Vagina (tissue), 2 donors: Measurements from ENCODE around the gene PARP14. TPM values are rescaled to one million over a fixed set of nuclear protein-coding genes. Genes with fewer than 3 reads are reported as not detected.
"Not testable (repeated sequence)": the region's sequence is repeated elsewhere in the genome, so short reads cannot be mapped to it uniquely, and the experiment has no call there.

ENCODE experiments used
- DNase-seq, 2 donors: peaks; one replicate each; pipeline ENCODE4 v3.0.0-alpha.2; 2017; ENCODE audit errors: extremely low spot score in 2 of 2
- H3K27ac ChIP-seq: fragments of 200-600 bp; sonication (generic); one replicate; pipeline ENCODE4 v1.5.1; 2019
- H3K27me3 ChIP-seq: fragments of 200-600 bp; sonication (generic); one replicate; pipeline ENCODE4 v1.5.1; 2019
- H3K36me3 ChIP-seq, 2 donors: fragments of 200-600 bp; sonication (generic); one replicate each; pipeline ENCODE4 v1.5.1; 2017 to 2019
- H3K4me1 ChIP-seq: fragments of 200-600 bp; sonication (generic); one replicate; pipeline ENCODE4 v1.5.1; 2019
- H3K4me3 ChIP-seq, 2 donors: fragments of 200-600 bp; sonication (generic); 1 replicate in 1 of 2; 2 replicates in 1 of 2; pipeline ENCODE4 v1.5.1; 2016 to 2019
- H3K9me3 ChIP-seq: fragments of 200-600 bp; sonication (generic); one replicate; pipeline ENCODE4 v1.5.1; 2019
- CTCF ChIP-seq, 3 experiments: fragments of 450-650 bp in 2 of 3; fragments of 200-600 bp in 1 of 3; sonication (generic) in 1 of 3; IDR thresholded peaks; one replicate each; pipeline ENCODE4 v1.5.1; 2017 to 2019; ENCODE audit warnings: antibody characterized with exemption in 3 of 3, mild to moderate bottlenecking in 2 of 3, moderate library complexity in 2 of 3
- POLR2A ChIP-seq, 2 donors: fragments of 450-650 bp; IDR thresholded peaks; one replicate each; pipeline ENCODE4 v1.6.1; 2017; ENCODE audit warnings: antibody characterized with exemption in 2 of 2, mild to moderate bottlenecking in 2 of 2, moderate library complexity in 2 of 2
- POLR2AphosphoS5 ChIP-seq, 2 donors: sonication (generic); formaldehyde crosslinking; IDR thresholded peaks; one replicate each; pipeline ENCODE4 v1.9.0; 2017; ENCODE audit warnings: antibody characterized with exemption in 2 of 2, mild to moderate bottlenecking in 2 of 2, low read depth in 1 of 2; ENCODE audit not compliant: insufficient read depth in 1 of 2
- intact Hi-C: fragments of 100-400 bp; cut with DNase I; formaldehyde crosslinking; loops from one replicate; pipeline ENCODE4 v1.15.1; 2023
- total RNA-seq: library from RNA; depleted of rRNA; stranded (reverse); fragments of >200 nt; gene quantifications from one replicate; pipeline ENCODE4 v1.2.3, GENCODE V29; 2016

PARP14 gene
- total RNA-seq, 1 donor from 2014 or later = 44.4 TPM

GRCh38 chr3:122694966-122695365 is 14.3 kb downstream of the PARP14 start:
- peaks cover 8% of the 10 kb centered on the region for H3K4me1 ChIP-seq
- no peak for DNase-seq
- no peak overlapping the region for H3K27ac ChIP-seq
- intact Hi-C loops = no loop called here
- no peaks in the 10 kb centered on the region for H3K9me3 ChIP-seq
- H3K4me3 ChIP-seq = no peak overlapping the region
- TF ChIP-seq POLR2A (IDR thresholded peaks at IDR 0.05) (no peak), CTCF (IDR thresholded peaks at IDR 0.05) (no peak), POLR2AphosphoS5 (IDR thresholded peaks at IDR 0.05; ENCODE audit: insufficient read depth in 1 of 2, low read depth in 1 of 2) (no peak)
- H3K27me3 ChIP-seq = no peaks in the 10 kb centered on the region
- peaks cover 0 to 48% of the 10 kb centered on the region in 2 donors for H3K36me3 ChIP-seq

- DNase-seq = no peak
- Histone ChIP-seq H3K27me3 (no peaks in the 10 kb centered on the region), H3K36me3 (peaks cover 0 to 50% of the 10 kb centered on the region in 2 donors), H3K27ac (no peak overlapping the region), H3K9me3 (no peaks in the 10 kb centered on the region), H3K4me1 (peaks cover 8% of the 10 kb centered on the region), H3K4me3 (no peak overlapping the region)
- intact Hi-C loops = no loop called here
- TF ChIP-seq CTCF (IDR thresholded peaks at IDR 0.05) (no peak), POLR2AphosphoS5 (IDR thresholded peaks at IDR 0.05; ENCODE audit: insufficient read depth in 1 of 2, low read depth in 1 of 2) (no peak), POLR2A (IDR thresholded peaks at IDR 0.05) (no peak)
These were observed 15.4 kb downstream of the PARP14 start for GRCh38 chr3:122695927-122696561.

GRCh38 chr3:122697952-122698620 is 17.4 kb downstream of the PARP14 start:
- Histone ChIP-seq H3K27me3 (no peaks in the 10 kb centered on the region), H3K4me3 (no peak overlapping the region), H3K27ac (no peak overlapping the region), H3K36me3 (peaks cover 0 to 50% of the 10 kb centered on the region in 2 donors), H3K4me1 (peaks cover 8% of the 10 kb centered on the region), H3K9me3 (no peaks in the 10 kb centered on the region)
- intact Hi-C loops = no loop called here
- no peak for DNase-seq
- TF ChIP-seq POLR2A (IDR thresholded peaks at IDR 0.05) = no peak
- TF ChIP-seq CTCF (IDR thresholded peaks at IDR 0.05) = no peak
- no peak for TF ChIP-seq POLR2AphosphoS5 (IDR thresholded peaks at IDR 0.05; ENCODE audit: insufficient read depth in 1 of 2, low read depth in 1 of 2)

GRCh38 chr3:122700193-122700592 is 19.6 kb downstream of the PARP14 start:
- no peak for DNase-seq
- Histone ChIP-seq H3K4me3 (no peak overlapping the region), H3K27ac (no peak overlapping the region), H3K4me1 (peaks cover 8% of the 10 kb centered on the region), H3K9me3 (no peaks in the 10 kb centered on the region), H3K36me3 (peaks cover 0 to 36% of the 10 kb centered on the region in 2 donors), H3K27me3 (no peaks in the 10 kb centered on the region)
- intact Hi-C loops = no loop called here
- TF ChIP-seq CTCF (IDR thresholded peaks at IDR 0.05) (no peak), POLR2AphosphoS5 (IDR thresholded peaks at IDR 0.05; ENCODE audit: insufficient read depth in 1 of 2, low read depth in 1 of 2) (no peak), POLR2A (IDR thresholded peaks at IDR 0.05) (no peak)

GRCh38 chr3:122705379-122705778 is 24.7 kb downstream of the PARP14 start:
- Histone ChIP-seq H3K4me1 (no peaks in the 10 kb centered on the region), H3K9me3 (no peaks in the 10 kb centered on the region), H3K36me3 (peaks cover 0 to 17% of the 10 kb centered on the region in 2 donors), H3K4me3 (no peak overlapping the region), H3K27me3 (no peaks in the 10 kb centered on the region), H3K27ac (no peak overlapping the region)
- intact Hi-C loops = no loop called here
- no peak for TF ChIP-seq POLR2A (IDR thresholded peaks at IDR 0.05)
- TF ChIP-seq POLR2AphosphoS5 (IDR thresholded peaks at IDR 0.05; ENCODE audit: insufficient read depth in 1 of 2, low read depth in 1 of 2) = no peak
- TF ChIP-seq CTCF (IDR thresholded peaks at IDR 0.05) = no peak
- DNase-seq = no peak

- H3K27me3 ChIP-seq, H3K9me3 ChIP-seq, H3K4me3 ChIP-seq, H3K27ac ChIP-seq, H3K4me1 ChIP-seq, DNase-seq, intact Hi-C loops: not testable (repeated sequence)
- H3K36me3 ChIP-seq = peaks cover 0 to 33% of the 10 kb centered on the region in 2 donors
These were observed 30.1 kb downstream of the PARP14 start for GRCh38 chr3:122710616-122711251.
